Measurements from ENCODE around the gene AGPAT1. TPM values are rescaled to one million over a fixed set of nuclear protein-coding genes. Genes with fewer than 3 reads are reported as not detected.
"Not testable (repeated sequence)": the region's sequence is repeated elsewhere in the genome, so short reads cannot be mapped to it uniquely, and the experiment has no call there.

The AGPAT1 gene
- total RNA-seq, 2 donors from 2014 or later, result 29.6 to 30.4 TPM

DNA sequence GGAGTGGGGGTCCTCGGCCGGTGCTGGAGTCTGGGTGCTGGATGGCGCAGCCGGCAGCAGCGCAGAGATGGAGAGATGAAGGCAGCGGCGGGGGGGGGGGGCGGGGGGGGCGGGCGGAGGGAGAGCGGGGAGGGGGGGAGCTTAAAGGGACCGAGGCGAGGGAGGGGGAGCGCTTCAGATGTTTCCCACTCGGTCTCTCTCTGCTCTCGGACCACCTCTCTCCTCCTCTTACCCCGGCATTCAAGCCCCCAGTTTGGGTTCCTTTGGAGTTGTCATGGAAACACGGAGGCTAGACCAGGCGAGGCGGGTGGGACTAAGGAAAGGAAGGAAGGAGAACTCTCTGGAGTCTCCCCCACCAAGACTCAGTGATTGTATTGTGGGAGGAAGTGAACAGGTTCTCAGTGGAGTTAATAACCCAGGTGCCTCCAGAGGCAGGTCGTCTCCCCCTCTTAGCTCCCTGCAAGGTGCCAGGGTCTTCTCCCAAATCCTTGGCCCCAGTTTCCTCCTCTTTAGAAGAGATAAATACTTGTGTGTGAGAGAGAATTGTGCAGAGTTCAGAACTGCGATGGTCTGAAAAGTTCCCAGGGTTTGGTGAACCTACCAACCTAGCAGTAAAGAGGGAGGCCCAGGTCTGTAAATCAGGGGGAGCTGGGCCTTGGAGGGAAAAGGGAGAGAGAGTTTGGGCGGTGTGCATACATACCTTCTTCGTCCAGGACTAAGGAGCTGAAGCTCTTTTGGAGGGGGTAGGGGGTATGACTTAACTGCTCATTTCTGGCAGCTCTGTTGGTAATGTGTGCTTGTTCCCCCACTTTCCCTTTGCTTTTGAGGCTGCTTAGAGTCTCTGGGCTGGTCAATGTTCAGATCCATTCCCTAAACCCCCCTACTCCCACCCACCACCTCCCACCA, 23.8 kb downstream of the AGPAT1 start, which contains the start of gene PRRT1:
PRRT1 (minus strand) TSS at position 77 of the 906 bp plus-strand sequence. CDS start 112 bp downstream, outside the sequence.
- ATAC-seq (replicated peaks in 1 of 2), result no peak
- H3K27ac Mint-ChIP-seq, result no peak within 1 kb of the TSS
- peak within 1 kb of the TSS; percentile 95 to 99 for H3K4me3 Mint-ChIP-seq
- DNase-seq, result no peak
- peaks cover 60% of the 10 kb centered on the region for H3K4me1 Mint-ChIP-seq (ENCODE audit: low read depth)
- peaks cover 28% of the 10 kb centered on the region for H3K27me3 Mint-ChIP-seq (ENCODE audit: low read depth)
- H3K9me3 Mint-ChIP-seq, result no peaks in the 10 kb centered on the region
- no peaks in the 10 kb centered on the region for H3K36me3 Mint-ChIP-seq (ENCODE audit: insufficient read depth in 2 of 2)

DNA sequence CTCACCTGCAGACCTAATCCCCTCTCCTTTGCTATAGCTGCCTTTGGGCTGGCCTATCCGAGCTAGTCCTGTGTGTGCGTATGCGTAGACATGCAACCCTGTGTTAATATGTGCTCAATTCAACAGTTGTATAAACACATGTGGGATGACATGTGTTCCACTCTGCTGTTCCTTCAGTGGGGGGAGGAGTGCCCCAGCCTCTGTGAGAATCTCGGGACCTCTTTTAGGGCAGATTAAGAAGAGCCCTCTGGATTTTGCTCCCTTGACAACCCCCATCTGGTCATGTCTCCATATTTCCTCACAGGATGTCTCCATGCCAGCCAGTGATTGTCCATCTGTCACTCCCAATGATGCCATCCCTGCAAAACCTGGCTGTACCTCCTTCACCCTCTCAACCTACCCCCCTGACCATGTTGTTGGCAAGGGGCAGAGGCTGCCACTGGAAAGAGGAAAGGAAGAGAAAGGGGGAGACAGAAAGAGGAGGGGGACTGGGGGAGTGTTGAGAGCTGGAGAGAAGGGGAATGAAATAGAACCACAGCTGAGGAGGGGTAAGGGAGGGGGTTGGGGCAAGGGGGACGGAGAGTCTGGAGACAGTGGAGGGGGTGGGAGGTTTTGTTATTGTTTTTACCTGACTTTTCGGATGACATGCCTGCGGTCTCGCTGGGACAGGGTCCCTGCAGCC, 24.6 kb downstream of the AGPAT1 start:
- no peak for ATAC-seq (replicated peaks in 1 of 2)
- no peak for DNase-seq
- Mint-ChIP-seq H3K4me1 (ENCODE audit: low read depth) (peaks cover 64% of the 10 kb centered on the region), H3K27ac (no peak overlapping the region), H3K9me3 (no peaks in the 10 kb centered on the region), H3K27me3 (ENCODE audit: low read depth) (peaks cover 34% of the 10 kb centered on the region), H3K4me3 (peak overlapping the region; percentile 66 to 79), H3K36me3 (ENCODE audit: insufficient read depth in 2 of 2) (no peaks in the 10 kb centered on the region)

DNA sequence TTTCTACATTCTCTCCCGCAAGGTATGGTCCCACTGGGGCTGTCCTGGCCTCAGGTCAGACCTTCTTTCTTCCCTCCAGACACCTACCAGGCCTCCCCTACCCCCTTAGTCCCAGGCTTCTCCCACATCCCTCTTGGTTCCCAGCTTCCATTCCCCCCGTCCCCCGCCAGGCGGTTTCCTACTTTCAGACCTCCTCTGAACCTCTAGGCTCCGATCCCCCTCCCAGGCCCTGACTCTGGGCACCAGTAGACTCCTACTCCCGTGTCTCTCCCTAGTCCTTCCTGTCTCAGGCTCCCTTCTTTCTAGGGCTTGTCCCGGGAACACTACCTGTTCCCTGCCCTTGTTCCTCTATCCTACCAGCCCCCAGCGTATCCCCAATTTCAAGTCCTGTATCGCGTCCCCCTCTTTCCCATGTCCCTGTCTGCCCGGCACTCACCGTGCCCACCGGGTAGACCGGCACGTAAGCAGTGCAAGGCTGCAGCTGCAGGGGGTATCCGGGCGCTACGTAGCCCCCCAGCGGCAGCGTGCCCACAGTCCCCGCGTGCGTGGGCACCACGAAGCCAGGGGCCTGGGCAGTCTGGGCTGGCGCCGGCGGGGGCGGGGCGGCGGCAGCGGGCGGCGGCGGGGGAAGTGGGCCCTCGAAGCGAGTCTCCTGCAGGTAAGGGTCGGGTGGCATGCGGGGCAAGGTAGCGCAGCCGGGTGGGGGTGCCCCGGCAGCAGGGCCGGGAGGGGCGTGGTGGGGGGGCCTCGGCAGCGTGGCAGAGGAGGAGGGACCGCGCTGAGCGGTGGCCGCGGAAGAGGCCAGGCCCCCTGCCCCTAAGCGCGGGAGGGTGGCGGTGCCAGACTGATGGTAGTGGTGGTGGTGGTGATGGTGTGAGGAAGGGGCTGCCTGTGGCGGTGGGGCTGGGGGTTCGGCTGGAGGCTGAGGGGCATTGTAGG, 25.7 kb downstream of the AGPAT1 start:
- H3K36me3 Mint-ChIP-seq (ENCODE audit: insufficient read depth in 2 of 2), result no peaks in the 10 kb centered on the region
- peaks cover 37% of the 10 kb centered on the region for H3K27me3 Mint-ChIP-seq (ENCODE audit: low read depth)
- peak overlapping the region; percentile 49 to 66 for H3K4me3 Mint-ChIP-seq
- H3K27ac Mint-ChIP-seq, result no peak overlapping the region
- no peak for DNase-seq
- H3K9me3 Mint-ChIP-seq, result no peaks in the 10 kb centered on the region
- peaks cover 61% of the 10 kb centered on the region for H3K4me1 Mint-ChIP-seq (ENCODE audit: low read depth)
- no peak for ATAC-seq (replicated peaks in 1 of 2)

DNA sequence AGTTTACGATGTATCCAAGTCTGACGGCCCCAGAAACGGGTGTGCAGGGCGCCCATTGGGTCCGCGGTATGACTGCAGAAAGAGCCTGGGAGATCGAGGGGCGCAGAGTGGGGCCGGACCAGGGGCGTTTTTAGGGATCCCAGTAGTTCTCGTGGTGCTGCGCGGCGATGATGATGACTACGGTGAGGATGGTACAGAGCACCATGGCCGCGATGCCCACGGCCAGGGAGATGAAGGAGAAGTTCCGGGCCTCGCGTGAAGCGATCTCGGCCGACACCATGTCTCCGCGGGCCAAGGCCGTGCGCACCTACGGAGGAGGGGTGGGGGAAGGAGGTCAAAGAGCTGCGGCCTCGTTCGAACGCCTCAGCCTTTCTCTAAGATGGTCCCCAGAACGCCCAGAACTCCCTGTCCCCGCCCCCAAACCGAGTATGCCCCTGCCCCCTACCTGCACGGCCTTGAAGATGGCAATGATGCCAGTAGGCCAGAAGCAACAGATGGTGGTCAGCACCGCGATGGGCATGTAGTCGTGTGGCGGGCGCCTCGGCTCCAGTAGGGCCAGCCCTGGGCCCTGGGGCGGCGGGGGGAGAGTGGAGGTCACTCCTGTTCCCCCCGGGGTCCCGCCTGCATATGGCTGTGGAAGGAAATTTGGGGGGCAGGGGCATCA, 26.7 kb downstream of the AGPAT1 start:
- peak; percentile 27 to 43 for ATAC-seq (replicated peaks in 1 of 2)
- Mint-ChIP-seq H3K27me3 (ENCODE audit: low read depth) (peaks cover 37% of the 10 kb centered on the region), H3K9me3 (no peaks in the 10 kb centered on the region), H3K27ac (no peak overlapping the region), H3K36me3 (ENCODE audit: insufficient read depth in 2 of 2) (no peaks in the 10 kb centered on the region), H3K4me3 (peak overlapping the region; percentile 83 to 91), H3K4me1 (ENCODE audit: low read depth) (peaks cover 51% of the 10 kb centered on the region)
- no peak for DNase-seq

DNA sequence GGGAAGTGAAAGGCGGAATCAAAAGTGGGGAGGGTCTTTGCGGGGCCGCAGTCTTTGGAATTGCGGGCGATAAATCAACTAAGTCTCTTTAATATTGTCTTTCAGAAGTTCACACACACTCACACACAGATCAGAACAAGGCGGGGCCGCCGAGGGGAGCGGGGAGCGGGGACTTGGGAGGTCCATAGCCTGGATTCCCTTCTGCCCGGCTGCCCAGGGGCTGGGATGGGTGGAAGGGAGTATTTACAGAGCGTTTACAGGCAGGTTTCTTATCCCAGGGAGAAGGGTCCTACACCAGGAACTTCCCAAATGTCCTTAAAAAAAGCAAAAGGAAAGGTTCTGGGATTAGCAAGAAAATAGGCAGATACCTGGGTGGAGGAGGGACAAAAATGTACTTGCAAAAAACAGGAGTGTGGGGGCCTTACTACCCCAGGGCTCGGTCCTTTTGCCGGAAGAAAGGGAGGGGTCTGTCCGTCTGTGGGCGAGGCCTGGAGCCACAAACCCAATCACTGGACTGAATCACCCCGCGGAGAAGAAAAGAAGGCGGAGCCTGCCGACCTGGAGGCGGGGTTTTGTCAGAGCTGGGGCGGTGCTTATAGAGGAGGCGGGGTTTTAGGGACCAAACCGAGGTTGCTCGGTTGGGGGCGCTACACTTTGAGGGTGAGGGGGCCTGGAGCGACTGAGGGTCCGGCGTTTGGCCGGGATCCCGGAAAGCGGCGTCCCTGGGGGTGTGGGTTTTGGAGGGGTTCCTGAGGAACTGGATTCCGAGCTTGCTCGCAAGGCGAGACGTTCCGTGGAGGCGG, 27.4 kb downstream of the AGPAT1 start:
- Mint-ChIP-seq H3K4me1 (ENCODE audit: low read depth) (peaks cover 48% of the 10 kb centered on the region), H3K9me3 (no peaks in the 10 kb centered on the region), H3K36me3 (ENCODE audit: insufficient read depth in 2 of 2) (no peaks in the 10 kb centered on the region), H3K27me3 (ENCODE audit: low read depth) (peaks cover 37% of the 10 kb centered on the region), H3K27ac (no peak overlapping the region), H3K4me3 (peak overlapping the region; percentile 83 to 91)
- DNase-seq, result peak; percentile 84 to 86
- peak; percentile 86 for ATAC-seq (replicated peaks in 1 of 2)

DNA sequence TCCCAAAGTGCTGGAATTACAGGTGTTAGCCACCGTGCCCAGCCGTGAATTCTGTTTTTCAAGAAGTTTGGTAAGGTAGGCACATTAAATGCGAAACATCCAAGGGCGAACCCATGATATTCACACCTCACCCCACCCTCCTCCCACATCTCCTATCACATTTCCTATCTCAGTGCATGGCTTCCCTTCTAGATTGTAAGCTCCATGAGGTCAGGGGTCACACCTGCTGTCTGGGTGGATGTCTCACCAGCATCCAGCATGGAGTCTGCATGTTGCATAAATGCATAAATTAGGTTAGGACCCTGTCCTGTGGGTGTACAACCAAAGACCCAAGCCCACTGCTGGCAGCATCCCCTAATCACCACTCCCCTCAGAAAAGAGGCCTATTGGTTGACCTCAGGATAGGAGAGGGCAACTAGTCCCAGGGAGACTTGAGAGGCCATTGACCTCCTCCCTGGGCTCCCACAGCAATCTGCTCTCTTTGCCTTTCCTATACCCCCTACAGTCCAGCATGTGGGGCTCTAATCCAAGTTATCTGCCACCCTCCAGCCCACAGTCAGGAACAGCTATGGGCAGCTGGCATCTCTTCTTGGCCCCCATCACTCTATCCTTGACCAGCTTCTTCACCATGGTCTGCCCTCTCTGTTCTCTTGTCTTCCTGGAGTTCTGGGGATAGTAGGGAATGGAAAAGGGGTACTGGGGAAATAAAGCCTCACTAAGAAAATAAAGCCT, 28.3 kb downstream of the AGPAT1 start:
- no peak for ATAC-seq (replicated peaks in 1 of 2)
- no peaks in the 10 kb centered on the region for H3K9me3 Mint-ChIP-seq
- no peak overlapping the region for H3K27ac Mint-ChIP-seq
- peaks cover 39% of the 10 kb centered on the region for H3K4me1 Mint-ChIP-seq (ENCODE audit: low read depth)
- H3K27me3 Mint-ChIP-seq (ENCODE audit: low read depth), result peaks cover 37% of the 10 kb centered on the region
- no peak for DNase-seq
- peak overlapping the region; percentile 83 to 91 for H3K4me3 Mint-ChIP-seq
- H3K36me3 Mint-ChIP-seq (ENCODE audit: insufficient read depth in 2 of 2), result no peaks in the 10 kb centered on the region

DNA sequence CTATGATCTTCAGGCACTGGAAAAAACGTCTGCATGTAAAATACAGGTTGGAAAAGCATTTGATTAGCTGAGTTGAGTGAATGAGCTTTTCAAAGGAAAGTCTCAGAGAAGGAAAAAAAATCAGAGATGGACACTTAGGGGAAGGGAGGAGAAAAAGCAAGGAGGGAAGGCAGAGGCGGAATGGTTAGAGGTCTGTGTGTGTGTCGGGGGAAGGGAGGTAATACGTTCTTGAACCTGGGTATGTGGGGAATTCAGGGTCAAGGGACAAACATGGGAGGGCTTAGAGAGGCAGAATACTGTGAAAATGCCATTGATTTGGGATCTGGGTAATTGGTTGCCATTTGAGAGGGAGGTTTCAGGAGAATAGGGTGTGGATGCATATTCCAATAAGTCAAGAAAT, 29.2 kb downstream of the AGPAT1 start:
- Mint-ChIP-seq H3K4me3 (no peak overlapping the region), H3K27ac (no peak overlapping the region), H3K36me3 (ENCODE audit: insufficient read depth in 2 of 2) (no peaks in the 10 kb centered on the region)

DNA sequence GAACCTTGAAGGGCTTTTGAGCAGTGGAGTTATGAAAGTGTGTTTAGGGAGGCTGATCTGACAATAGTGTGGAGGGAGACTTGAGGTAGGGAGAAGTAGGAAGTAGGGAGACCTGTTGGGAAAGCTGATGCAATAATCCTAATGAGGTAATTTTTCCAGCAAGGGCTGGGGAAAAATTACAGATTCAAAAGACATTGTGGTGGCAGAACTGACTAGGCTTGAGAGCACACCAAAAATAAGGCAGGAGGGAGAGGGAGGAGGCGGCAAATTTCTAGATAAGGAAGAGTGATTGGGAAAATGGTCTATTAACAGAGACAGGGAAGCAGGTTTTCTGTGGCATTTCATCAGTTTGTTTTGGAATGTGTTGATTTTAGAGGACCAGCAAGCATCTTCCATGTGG, 29.6 kb downstream of the AGPAT1 start:
- no peak for ATAC-seq (replicated peaks in 1 of 2)
- no peak overlapping the region for H3K4me3 Mint-ChIP-seq
- H3K4me1 Mint-ChIP-seq (ENCODE audit: low read depth), result peaks cover 31% of the 10 kb centered on the region
- H3K9me3 Mint-ChIP-seq, result no peaks in the 10 kb centered on the region
- H3K36me3 Mint-ChIP-seq (ENCODE audit: insufficient read depth in 2 of 2), result no peaks in the 10 kb centered on the region
- H3K27me3 Mint-ChIP-seq (ENCODE audit: low read depth), result peaks cover 34% of the 10 kb centered on the region
- DNase-seq, result no peak
- no peak overlapping the region for H3K27ac Mint-ChIP-seq

More for the DNA sequence above, 29.2 kb downstream of the AGPAT1 start:
- H3K9me3 Mint-ChIP-seq, result no peaks in the 10 kb centered on the region
- DNase-seq, result no peak
- no peak for ATAC-seq (replicated peaks in 1 of 2)
- peaks cover 34% of the 10 kb centered on the region for H3K4me1 Mint-ChIP-seq (ENCODE audit: low read depth)
- peaks cover 37% of the 10 kb centered on the region for H3K27me3 Mint-ChIP-seq (ENCODE audit: low read depth)

DNA sequence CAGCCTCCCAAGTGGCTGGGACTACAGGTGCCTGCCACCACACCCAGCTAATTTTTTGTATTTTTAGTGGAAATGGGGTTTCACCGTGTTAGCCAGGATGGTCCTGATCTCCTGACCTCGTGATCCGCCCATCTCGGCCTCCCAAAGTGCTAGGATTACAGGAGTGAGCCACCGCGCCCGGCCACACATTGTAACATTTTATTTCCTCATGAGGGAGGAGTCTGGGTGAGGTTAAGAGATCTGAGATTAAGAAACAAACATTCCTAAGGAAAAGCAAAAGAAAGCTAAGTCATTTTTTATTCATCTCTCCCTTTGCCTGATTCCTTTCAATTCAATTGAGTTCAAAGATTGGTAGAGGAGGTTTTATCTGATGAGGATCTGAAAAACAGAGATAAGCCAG, 31.6 kb downstream of the AGPAT1 start:
- DNase-seq; ATAC-seq (replicated peaks in 1 of 2); H3K36me3 Mint-ChIP-seq (ENCODE audit: insufficient read depth in 2 of 2); H3K27ac Mint-ChIP-seq; H3K9me3 Mint-ChIP-seq; H3K4me3 Mint-ChIP-seq: not testable (repeated sequence)
- peaks cover 24% of the 10 kb centered on the region for H3K4me1 Mint-ChIP-seq (ENCODE audit: low read depth)
- H3K27me3 Mint-ChIP-seq (ENCODE audit: low read depth), result peaks cover 27% of the 10 kb centered on the region

DNA sequence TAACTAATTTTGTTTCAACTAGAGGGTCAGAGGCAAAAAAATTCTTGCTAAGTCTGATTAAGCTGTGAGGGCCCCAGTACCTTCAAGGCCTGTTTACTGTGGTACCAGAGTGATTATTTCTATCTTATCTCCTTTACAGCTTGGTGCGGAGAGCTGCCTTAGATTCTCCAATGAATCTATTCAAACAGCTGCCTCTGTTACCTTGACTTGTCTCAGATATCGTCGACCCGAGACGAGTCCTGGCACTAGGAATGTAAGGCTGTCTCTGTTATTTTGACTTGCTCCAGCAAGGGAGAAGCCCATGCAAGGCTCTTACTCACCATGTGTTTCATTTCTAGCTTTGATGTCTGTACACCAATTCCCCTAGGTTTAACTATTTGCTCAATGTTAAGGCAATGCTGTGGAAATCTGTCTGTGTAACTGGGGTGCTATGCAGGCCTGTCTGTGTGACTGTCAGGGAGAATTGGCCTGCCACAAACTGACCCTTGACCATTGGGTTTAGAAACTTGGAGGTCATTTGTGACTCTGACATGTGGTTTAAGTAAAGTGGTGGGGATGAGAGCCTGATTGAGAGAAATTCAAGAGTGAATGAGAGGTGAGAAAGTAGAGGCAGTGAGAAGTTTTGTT, 35.4 kb downstream of the AGPAT1 start:
- no peaks in the 10 kb centered on the region for H3K9me3 Mint-ChIP-seq
- no peak overlapping the region for H3K27ac Mint-ChIP-seq
- no peak overlapping the region for H3K4me3 Mint-ChIP-seq
- ATAC-seq (replicated peaks in 1 of 2) (no peak), DNase-seq (no peak)
- no peaks in the 10 kb centered on the region for H3K4me1 Mint-ChIP-seq (ENCODE audit: low read depth)
- no peaks in the 10 kb centered on the region for H3K36me3 Mint-ChIP-seq (ENCODE audit: insufficient read depth in 2 of 2)
- H3K27me3 Mint-ChIP-seq (ENCODE audit: low read depth), result no peaks in the 10 kb centered on the region

DNA sequence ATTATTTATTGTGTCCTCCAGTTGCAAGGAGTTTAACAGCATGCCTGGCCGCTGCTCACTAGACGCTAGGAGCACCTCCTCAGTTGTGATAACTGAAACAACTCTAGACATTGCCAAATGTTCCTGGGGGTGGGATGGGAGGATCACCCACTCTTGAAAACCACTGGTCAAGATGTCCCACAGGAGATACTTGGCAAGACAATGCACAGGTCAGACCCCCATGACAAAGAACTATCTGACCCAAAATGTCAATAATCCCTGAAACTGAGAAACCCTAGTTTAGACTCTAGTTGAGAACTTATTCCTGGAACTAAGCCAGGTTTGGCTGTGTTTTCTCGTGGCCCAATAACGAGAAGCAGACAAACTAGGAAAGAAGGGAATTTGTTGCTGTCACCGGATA, 36.3 kb downstream of the AGPAT1 start:
- DNase-seq (no peak), ATAC-seq (replicated peaks in 1 of 2) (no peak)
- H3K36me3 Mint-ChIP-seq (ENCODE audit: insufficient read depth in 2 of 2), result no peaks in the 10 kb centered on the region
- H3K9me3 Mint-ChIP-seq, result no peaks in the 10 kb centered on the region
- H3K4me3 Mint-ChIP-seq, result no peak overlapping the region
- H3K27ac Mint-ChIP-seq, result no peak overlapping the region
- no peaks in the 10 kb centered on the region for H3K4me1 Mint-ChIP-seq (ENCODE audit: low read depth)
- no peaks in the 10 kb centered on the region for H3K27me3 Mint-ChIP-seq (ENCODE audit: low read depth)
